CD4-positive, alpha-beta T cell treated with Interleukin-10 for 1 hour (primary cell): ENCODE results near the gene GPR50.

Experiments
- DNase-seq: peaks from one replicate; pipeline ENCODE4 v3.0.0-alpha.2; 2020

GPR50 gene

DNA sequence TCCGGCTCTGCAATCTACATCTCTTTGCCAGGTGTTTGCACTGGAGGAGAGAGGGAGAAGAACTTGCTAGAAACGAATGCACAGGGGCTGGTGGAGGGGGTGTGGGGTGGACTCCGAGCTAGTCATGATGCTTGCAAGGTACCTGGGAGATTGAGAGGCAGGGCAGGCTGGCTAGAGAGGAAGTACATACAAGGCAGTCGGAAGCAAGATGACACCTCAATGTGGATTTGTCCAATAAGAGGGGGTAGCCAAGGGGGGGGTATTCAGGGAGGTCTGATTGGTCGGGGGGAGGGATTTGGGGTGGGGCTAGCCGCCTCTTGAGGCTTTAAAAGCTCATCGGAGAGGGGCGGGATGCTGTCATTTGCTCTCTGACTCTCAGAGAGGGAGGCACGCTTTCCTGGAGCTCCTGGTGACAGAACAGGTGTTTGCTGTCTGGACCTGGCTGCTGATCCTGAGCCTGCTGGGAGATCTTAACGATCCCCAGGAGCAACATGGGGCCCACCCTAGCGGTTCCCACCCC is at the start of gene GPR50:
GPR50 (plus strand) TSS at position 354 of the 520 bp plus-strand sequence; CDS start at position 492, 138 bp downstream.
- no peak for DNase-seq

DNA sequence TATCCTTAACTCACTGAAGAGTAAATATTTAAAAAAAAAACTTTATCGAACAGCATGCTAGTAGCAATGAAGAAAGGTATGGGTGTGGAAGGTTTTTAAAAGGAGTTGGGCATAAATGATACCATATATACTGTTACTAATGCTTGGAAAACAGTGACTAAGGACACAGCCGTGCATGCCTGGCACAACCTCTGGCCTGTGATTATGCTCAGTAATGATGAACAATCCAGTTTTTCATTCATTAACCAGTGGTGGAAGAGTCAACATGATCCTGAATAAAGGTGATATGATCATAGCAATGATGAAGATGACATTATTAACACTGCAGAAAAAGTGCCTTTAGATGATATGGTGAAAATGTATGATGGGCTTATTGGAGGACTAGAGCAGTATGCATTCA is 43.9 kb upstream of the GPR50 start:
- no peak for DNase-seq

DNA sequence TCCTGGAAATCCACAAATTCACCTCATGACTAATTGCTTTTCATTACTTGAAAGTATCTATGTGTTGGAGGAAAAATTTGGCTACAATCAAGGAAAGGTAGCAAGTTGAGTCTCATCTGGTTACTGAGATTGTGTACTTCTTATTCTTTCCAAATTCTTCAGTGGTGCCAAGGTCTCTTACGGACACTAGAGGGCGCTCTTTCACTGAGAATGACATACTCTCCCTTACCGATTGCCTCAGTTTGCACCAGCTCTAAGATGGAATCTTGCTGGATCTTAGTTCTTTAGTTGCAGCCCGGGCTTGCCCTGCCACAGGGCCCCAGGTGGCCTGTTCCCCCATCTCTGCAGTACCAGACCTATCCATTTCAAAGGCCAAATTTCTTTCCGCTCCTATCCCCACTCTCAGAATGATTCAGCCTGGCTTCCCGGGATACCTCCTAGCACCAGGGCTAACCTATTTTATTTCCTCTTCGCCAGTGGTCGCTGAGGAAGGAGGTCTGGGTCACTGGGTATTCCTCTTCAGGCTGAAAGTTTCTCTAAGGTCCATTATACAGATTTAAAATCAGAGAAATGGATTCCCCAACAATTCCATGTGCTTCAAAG is 24.6 kb upstream of the GPR50 start:
- DNase-seq, result peak; percentile 45

DNA sequence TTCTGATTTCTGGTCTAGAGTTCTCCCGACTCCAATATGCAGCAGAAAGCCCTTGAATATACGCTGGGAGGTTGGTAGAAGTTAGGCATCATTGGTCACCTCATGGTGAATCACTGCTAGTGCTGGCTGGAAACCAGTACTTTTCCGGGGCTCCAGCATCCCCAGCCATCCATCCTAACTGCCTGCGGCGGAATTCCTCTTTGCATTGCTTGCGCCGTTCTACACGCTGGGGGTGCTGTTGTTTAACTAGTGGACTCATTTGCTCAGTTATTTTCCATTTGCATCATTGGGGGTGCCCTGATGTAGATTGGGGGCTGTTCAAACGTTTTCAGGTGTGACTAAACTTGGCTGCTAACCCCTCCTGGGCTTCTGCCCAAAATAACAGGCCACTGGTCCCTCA is 23.3 kb upstream of the GPR50 start:
- no peak for DNase-seq

DNA sequence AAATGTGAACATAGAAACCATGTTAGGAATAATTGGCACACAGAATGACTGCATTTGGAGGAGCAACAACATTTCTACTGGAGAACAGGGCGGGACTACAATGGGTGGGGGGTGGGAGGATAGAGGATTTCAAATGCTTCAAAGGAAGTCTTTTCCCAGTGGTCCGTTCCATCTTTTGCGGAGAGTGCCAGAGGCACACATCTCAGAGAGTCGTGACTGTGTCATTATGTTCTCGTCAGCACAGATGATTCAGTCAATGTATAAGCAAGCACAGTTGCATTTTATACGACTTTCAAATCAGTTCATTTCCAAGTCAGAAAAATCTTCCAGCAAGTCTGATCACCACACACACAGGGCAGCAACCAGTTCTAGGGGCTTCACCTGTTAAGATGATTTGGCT is 22.7 kb upstream of the GPR50 start:
- no peak for DNase-seq

DNA sequence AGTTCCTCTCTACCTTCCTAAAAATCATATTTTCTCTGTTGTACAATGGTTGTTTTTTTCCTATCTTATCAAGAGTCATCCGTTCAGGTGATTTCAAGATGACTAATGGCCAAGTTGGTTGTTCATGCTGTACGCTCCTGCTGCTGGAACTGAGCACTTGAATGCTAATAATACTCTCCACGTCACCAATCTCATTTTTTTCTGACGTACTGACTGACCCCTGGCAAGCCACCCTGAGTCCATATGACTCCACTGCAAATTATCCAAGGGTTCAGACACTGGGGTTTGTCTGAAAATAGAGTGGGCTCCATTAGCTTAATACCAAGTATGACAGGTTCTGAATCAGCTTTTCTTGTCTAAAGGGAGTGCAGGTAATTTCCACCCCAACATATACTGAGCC is 21.1 kb upstream of the GPR50 start:
- no peak for DNase-seq

DNA sequence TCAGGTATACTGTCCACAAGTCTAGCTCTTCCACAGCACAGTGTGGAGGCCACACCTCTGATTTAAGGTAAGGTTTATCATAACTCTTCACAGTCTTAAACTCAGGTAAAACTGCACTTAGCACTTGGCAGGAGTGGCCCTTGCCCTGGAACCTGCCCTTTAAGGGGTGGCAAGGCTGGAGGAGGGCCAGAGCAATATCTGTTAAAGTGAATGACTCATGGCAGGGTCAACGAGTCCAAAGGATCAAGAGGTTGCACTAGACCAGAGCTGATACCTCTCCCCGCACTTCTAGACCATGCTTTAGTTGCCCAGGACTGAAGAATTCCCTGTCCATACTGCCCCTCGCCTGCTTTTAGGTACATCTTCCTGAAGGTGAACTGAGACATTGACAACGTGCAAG is 14.7 kb upstream of the GPR50 start:
- no peak for DNase-seq

DNA sequence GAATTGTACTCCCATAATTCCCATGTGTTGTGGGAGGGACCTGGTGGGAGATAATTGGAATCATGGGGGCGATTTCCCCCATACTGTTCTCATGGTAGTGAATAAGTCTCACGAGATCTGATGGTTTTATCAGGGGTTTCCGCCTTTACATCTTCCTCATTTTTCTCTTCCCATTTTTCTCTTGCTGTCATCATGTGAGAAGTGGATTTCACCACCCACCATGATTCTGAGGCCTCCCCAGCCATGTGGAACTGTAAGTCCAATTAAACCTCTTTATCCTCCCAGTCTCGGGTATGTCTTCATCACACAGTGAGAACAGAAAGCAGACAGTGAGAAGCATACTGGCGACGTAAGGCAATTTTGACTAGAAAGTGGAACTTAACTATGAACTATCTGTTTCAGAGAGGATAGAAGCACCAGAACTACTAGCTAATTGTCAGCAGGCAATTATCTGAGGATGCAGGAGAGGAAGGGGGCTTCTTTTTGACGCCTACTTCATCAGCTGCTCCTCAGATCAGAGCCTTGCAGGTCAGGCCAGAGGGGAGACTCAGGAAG is 8.5 kb upstream of the GPR50 start:
- DNase-seq, result no peak

DNA sequence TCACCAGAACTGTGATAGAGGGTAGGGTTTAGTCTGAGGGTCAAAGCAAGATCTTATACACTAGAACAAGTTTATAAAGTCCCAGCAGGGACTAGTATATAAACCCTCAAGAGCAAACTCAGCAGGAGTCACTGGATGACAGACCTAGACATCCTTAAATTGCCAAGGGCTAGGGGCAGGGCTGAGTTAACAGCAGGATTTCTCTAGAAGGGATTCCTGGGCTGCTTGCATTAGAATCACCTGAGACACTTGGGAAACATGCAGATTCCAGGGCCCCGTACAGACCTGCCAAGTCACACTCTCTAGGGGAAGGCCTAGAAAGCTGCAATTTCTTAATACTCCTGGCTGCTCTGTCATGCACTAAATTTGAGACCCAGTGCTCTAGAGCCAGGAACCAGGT is 6.6 kb upstream of the GPR50 start:
- no peak for DNase-seq

DNA sequence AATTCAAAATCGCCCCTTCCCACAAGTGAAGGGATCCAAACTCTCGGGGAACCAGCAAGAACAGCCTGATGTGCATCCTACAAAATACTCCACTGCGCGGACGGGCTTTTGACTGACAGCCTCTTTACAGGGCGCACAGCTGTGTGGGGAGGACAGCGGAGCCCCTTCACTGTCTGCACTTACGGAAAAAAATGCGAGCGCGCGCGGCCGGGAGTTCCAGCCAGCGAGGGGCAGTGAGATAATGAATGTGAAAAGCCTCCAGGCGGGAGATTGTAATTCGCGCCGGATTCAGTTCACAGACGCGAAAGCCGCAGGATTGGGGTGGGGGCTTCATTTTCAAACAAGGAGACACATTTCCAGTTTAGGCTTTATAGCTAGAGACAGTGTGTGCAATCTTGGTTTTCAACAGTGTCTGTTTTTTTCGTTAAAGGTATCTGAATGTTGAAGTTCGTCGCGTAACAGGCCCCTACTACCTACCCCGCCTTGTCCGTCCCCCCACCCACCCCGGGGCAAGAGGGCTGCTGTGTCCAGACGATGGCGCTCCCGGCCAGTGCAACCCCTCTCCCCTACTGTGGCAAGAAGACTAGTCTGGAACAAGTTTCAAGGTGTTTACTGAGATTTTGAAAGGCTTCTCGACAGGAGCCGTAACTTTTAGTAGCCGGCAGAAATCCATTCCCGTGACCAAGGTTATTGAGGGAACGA is 1.7 kb upstream of the GPR50 start:
- DNase-seq, result no peak

DNA sequence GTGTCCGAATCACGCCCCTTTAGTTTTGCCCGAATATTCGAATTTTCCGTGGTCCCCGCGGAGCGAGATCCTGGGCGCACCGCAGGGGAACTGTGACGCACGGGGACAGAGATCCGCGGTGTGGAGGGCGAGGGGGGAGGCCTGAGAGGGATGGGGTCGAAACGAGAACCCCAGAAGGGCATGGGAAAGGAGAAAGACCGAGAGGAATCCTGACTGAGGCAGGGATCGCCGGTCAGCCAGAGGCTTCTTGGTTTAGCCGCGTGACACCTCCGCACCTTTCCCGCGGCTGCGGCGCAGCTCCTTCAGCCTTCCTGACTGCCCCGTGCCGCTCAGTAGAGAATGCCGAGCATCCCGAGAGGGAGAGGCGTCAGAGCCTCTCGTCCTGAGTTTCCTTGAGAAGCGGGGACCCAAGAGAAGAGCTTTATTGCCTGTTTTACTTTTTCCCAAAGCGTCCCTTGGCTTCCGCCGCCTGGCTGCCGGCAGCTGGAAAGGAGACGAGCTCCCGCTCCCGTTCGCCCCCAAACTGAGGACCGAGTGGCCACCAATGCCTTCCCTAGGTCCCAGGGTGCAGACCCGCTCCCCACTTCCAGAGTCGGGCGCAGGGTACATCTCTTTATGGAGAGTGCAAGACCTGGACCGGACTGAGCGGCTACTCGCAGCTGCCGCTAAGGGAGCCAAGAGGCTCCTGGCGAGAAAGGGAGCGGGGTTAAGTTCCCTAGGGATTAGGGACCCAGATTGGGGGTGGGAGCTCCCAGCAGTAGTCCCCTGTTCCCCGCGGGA is 911 bp upstream of the GPR50 start:
- no peak for DNase-seq

DNA sequence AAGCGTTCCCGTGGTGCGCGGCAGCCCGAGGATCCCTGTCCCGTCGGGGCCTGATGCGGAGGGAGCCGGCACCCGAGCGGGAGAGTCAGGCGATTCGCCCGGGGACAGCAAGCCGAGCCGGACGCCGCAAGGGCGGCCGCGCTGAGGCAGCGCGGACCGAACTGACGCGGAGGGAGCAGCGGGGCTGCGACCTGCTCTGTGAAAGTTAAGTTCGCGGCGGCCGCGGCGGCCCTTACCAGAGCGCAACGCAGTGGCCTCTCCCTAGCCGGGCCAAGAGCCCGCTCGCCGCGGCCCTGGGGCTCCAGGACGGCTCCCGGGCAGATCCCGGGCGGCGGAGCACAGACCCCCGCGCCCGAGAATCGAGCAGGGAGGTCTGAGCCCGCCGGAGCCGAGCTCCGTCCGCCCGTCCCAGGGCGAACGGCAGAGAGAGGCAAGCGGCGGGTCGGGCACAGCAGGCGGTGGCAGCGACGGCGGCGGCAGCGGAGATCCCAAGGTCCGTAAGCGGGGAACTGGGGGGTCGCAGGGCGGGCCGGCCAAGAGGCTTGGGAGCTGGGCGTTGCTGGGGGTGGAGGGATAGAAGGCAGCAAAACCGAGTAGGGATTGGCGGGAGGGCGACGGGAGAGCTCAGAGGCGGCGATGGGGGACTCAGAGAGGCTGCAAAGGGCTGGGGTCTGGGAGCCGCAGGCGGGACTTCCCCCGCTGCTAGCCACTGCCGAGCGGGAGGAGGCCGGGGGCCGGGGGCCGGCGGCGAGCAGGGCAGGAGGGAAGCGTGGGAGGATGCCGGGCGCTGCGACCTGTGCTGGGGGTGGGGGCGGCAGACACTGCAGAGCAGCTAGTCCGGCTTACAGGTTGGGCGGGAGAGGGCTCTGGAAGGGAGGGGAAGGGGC is 1.0 kb downstream of the GPR50 start:
- no peak for DNase-seq

DNA sequence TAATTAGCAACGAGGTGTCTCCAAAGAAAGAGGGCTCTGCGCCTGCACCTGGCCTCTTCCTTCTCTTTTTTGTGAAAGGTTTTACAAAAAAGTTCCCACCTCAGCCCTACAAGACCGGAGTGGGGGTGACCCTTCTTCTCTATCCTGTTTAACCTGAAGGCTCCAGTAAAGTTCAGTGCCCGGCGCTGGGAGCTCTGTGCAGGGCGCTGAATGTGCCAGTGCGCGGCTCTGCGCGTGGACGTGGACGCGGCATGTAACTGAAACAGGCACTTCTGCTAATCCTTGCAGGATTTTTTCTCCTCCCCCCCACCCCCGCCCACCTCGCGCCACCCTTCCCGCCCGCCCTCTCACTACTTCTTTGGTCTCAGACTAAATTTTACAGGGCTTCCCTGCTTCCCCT is 2.4 kb downstream of the GPR50 start:
- DNase-seq, result no peak

DNA sequence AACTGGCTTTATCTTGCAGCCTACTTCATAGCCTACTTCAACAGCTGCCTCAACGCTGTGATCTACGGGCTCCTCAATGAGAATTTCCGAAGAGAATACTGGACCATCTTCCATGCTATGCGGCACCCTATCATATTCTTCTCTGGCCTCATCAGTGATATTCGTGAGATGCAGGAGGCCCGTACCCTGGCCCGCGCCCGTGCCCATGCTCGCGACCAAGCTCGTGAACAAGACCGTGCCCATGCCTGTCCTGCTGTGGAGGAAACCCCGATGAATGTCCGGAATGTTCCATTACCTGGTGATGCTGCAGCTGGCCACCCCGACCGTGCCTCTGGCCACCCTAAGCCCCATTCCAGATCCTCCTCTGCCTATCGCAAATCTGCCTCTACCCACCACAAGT is 4.0 kb downstream of the GPR50 start:
- DNase-seq, result no peak

DNA sequence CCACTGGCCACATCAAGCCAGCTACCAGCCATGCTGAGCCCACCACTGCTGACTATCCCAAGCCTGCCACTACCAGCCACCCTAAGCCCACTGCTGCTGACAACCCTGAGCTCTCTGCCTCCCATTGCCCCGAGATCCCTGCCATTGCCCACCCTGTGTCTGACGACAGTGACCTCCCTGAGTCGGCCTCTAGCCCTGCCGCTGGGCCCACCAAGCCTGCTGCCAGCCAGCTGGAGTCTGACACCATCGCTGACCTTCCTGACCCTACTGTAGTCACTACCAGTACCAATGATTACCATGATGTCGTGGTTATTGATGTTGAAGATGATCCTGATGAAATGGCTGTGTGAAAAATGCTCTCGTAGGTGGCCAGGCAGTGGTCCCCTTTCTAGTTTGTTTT is 4.7 kb downstream of the GPR50 start:
- no peak for DNase-seq

DNA sequence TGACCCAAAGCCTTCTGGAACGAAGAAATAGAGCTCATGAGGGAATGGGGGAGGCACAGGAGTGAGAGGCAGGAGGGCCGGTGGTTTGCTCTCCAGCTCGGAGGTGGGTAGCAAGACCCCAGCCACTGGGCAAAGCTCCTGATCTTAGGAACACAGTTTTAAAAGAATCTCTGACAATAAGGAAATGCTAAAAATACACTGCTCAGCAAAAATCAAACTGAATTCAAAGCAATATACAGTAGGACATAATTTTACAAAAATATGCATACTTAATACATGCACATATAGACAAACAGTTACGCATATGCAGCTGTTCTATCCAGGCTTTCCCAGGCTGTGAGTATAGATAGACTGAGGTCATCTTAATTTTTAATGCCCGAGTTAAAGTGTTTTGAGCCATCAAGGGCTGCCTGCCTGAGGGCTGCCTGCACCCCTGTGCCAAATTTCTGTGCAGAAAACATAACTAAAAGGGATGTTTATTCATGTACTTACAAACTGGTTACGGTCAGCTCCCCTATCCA is 6.9 kb downstream of the GPR50 start:
- DNase-seq, result no peak

DNA sequence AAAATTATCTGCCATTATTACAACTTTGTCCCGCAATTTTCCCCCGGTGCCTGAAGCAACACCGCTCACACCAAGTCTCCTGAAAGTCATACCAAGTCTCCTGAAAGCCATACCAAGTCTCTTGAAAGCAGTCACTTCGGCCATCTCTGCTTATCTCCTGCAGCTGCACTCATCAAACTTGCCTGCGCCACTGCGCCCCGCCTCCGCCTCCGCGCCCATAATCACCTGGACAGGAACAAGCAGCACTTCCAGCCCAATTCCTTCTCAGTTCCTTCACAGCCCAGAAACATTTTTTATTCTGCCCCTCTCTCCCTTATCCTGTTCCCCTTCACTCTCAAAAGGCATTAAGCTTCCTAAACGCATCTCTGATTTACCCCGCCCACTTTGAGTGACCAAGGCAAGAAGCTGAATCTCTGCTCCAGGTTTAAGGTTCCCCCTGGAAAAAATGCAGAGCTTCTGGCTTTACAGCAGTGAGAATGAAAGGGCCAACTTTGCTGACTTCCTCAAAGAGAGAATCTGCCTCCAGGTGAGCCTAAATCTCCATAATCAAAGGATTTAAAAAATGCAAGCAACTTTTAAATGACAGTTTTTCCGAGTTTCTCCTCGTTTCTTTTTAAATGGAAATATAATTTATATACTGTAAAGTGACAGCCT is 7.7 kb downstream of the GPR50 start:
- no peak for DNase-seq

DNA sequence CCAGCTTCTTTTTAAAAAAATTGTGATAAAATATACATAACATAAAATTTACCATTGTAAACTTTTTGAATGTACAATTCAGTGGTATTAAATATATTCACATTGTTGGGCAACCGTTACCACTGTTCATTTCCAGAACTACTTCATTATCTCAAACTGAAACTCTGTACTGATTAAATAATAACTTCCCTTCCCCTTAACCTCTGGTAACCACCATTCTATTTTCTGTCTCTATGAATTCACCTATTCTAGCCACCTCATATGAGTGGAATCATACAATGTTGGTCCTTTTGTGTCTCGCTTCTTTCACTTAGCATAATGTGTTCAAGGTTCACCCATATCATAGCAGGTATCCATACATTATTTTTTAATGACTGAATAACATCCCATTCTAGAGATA is 8.3 kb downstream of the GPR50 start:
- no peak for DNase-seq

DNA sequence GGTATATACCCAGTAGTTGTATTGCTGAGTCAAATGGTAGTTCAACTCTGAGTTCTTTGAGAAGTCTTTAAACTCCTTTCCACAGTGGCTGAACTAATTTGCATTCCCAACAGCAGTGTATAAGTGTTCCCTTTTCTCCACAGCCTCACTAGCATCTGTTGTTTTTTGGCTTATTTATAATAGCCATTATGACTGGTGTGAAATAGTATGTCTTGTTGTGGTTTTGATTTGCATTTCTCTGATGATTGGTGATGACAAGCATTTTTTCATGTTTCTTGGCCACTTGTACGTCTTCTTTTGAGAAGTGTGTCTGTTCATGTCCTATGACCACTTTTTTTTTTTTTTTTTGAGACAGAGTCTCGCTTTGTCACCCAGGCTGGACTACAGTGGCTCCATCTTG is 30.5 kb downstream of the GPR50 start:
- no peak for DNase-seq

DNA sequence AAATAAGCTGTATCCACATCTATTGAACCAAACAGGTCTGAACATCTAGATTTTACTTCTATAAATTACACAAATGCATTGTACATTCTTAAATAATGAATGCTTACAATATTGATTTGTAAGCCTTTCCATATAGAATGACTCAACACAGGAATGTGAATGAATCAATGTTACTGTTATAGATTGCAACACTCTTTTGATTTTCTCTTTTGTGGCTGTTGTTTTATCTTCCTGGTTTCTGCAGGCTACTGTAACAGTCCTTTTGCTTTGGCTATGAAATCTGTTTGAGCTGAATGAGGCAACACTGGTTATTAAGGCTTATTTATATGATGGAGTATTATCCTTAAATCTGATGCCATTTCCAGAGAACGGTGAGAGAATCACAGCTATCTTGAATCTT is 49.5 kb downstream of the GPR50 start:
- DNase-seq, result no peak

DNA sequence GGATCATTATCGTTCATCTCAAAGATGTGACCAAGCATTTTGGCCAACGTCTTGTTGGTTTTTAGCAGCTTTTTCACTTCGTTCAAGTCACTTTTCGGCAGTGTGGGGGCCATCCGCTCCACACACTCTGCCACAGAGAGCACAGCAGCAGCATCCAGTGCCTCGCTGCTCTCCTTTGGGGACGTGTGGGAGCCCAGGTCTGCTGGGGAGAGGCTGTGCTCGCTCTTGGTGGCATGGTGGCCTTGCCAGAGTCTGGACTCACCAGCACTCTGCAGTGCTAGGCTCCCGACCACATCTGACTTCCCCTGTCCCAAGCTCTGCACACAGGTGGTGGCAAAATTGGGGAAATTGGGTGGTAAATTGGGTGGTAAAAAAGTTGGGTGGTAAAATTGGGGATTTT is 50.6 kb downstream of the GPR50 start:
- DNase-seq, result no peak

DNA sequence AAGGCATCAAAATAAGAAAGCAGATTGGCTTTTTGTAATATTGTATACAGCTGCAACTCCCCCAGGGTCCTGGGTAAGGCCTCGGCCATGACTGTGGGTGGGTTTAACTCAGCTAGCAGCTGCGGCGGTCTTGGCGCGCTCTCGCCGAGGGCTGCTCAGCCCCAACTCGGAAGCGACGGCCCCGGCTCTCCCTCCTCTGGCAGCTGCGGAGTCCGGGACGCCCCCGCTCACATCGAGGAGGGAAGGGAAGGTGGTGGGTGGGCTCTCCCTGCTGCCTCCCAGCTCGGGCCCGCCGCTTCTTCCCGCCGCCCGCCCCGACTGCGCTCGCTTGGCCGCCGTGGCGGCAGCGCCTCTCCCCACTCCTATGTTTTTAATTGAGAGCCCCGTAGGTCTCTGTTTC is 51.2 kb downstream of the GPR50 start:
- no peak for DNase-seq
